A673 (cell line): ENCODE measurements around the gene PRTFDC1. TPM values are rescaled to one million over a fixed set of nuclear protein-coding genes. Genes with fewer than 3 reads are reported as not detected.

ENCODE experiments used
- BruUV-seq: library from RNA; stranded (reverse); fragments of 400-500 nt; replicated peaks from 2 replicates; lab custom pipeline; 2021; lab: Mats Ljungman, UMichigan
- CTCF ChIA-PET: fragments of 300-600 bp; sonication (Branson Sonifier 250); formaldehyde crosslinking; loops from one replicate; lab custom pipeline; 2022; ENCODE audit warnings: antibody characterized with exemption; lab: Charles Lee
- POLR2A ChIA-PET: fragments of 300-600 bp; sonication (Branson Sonifier 250); formaldehyde crosslinking; loops from one replicate; lab custom pipeline; 2022; ENCODE audit warnings: antibody characterized with exemption; ENCODE audit not compliant: low non-redundant PET; lab: Charles Lee
- DNase-seq: peaks from one replicate; pipeline ENCODE4 v3.0.0-alpha.2; 2015; ENCODE audit warnings: low spot score
- H3K27ac ChIP-seq: fragments of 200-600 bp; sonication (generic); 2 replicates; pipeline ENCODE4 v1.5.1; 2016; ENCODE audit warnings: mixed run types, low read depth, mild to moderate bottlenecking, mixed read lengths, antibody characterized with exemption, low read length; ENCODE audit not compliant: poor library complexity, severe bottlenecking
- H3K27me3 ChIP-seq: fragments of 200-600 bp; sonication (generic); replicated peaks from 2 replicates; pipeline ENCODE4 v1.6.1; 2017; ENCODE audit warnings: mixed run types, low read depth, mild to moderate bottlenecking, mixed read lengths, antibody characterized with exemption, low read length; ENCODE audit not compliant: insufficient read depth, poor library complexity
- H3K36me3 ChIP-seq: fragments of 200-600 bp; sonication (generic); 2 replicates; pipeline ENCODE4 v1.6.1; 2016; ENCODE audit warnings: mixed run types, mild to moderate bottlenecking, mixed read lengths, antibody characterized with exemption, low read length; ENCODE audit not compliant: insufficient read depth, poor library complexity, severe bottlenecking
- H3K4me1 ChIP-seq: fragments of 200-600 bp; sonication (generic); 2 replicates; pipeline ENCODE4 v1.6.1; 2017; ENCODE audit warnings: mixed run types, mild to moderate bottlenecking, mixed read lengths, antibody characterized with exemption, low read length; ENCODE audit not compliant: insufficient read depth, poor library complexity, severe bottlenecking
- H3K4me3 ChIP-seq: fragments of 200-600 bp; sonication (generic); 2 replicates; pipeline ENCODE4 v1.5.1; 2016; ENCODE audit warnings: low read depth, mixed run types, mild to moderate bottlenecking, mixed read lengths, low read length; ENCODE audit not compliant: poor library complexity, severe bottlenecking
- H3K9me3 ChIP-seq: fragments of 200-600 bp; sonication (generic); 2 replicates; pipeline ENCODE4 v1.6.1; 2016; ENCODE audit warnings: mixed run types, low read depth, mild to moderate bottlenecking, mixed read lengths, antibody characterized with exemption, low read length; ENCODE audit not compliant: poor library complexity, severe bottlenecking
- EZH2 ChIP-seq: fragments of 200-600 bp; sonication (generic); IDR thresholded peaks from 2 replicates; pipeline ENCODE4 v1.6.1; 2017; ENCODE audit warnings: borderline replicate concordance, low read depth, mild to moderate bottlenecking, mixed read lengths, antibody characterized with exemption, low read length; ENCODE audit not compliant: poor library complexity, severe bottlenecking
- intact Hi-C: fragments of 100-400 bp; cut with micrococcal nuclease; formaldehyde crosslinking; loops from one replicate; pipeline ENCODE4 v1.10.0; 2022; ENCODE audit not compliant: unreplicated experiment
- total RNA-seq: library from RNA; stranded (reverse); gene quantifications from 2 replicates; pipeline ENCODE4 v1.2.3, GENCODE V29; 2021
- TF ChIP-seq, protein P1 (sequence below): fragments of 300-800, 200-600 bp; sonication (generic); conservative IDR thresholded peaks from 2 replicates; pipeline ENCODE4 v1.5.1; 2017; ENCODE audit warnings: low read depth, mild to moderate bottlenecking, antibody characterized with exemption, low read length, moderate library complexity, mixed read lengths

The PRTFDC1 gene
- total RNA-seq, 1 experiment from 2014 or later, result 49.8 TPM

DNA sequence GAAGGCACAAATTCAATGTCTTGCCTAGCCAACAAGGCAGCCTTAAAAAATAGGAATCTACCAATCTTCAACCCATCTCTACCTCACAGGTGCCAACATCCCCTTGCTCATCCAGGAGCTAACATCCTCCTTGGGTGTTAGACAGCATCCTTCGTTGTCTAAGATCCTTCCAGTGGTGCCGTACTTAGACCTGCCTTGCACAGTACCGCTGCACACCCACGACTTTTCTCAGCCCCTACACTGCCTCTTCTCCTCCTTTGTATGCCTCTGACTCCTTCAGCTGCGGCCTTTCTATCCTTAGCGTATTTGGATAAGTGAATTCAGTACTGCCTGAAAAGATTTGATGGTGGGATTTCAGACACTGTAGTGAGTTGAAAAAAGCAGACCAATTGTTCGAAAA is 15.9 kb upstream of the PRTFDC1 start:
- no TSS peak for BruUV-seq
- intact Hi-C loops, result no loop called here
- H3K9me3 ChIP-seq, result no peaks in the 10 kb centered on the region
- no peak for TF ChIP-seq EZH2
- TF ChIP-seq, protein P1, sequence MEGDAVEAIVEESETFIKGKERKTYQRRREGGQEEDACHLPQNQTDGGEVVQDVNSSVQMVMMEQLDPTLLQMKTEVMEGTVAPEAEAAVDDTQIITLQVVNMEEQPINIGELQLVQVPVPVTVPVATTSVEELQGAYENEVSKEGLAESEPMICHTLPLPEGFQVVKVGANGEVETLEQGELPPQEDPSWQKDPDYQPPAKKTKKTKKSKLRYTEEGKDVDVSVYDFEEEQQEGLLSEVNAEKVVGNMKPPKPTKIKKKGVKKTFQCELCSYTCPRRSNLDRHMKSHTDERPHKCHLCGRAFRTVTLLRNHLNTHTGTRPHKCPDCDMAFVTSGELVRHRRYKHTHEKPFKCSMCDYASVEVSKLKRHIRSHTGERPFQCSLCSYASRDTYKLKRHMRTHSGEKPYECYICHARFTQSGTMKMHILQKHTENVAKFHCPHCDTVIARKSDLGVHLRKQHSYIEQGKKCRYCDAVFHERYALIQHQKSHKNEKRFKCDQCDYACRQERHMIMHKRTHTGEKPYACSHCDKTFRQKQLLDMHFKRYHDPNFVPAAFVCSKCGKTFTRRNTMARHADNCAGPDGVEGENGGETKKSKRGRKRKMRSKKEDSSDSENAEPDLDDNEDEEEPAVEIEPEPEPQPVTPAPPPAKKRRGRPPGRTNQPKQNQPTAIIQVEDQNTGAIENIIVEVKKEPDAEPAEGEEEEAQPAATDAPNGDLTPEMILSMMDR, result no peak
- no peaks in the 10 kb centered on the region for H3K4me1 ChIP-seq
- no peak overlapping the region for H3K4me3 ChIP-seq
- CTCF ChIA-PET, result no interaction called here
- H3K36me3 ChIP-seq, result no peaks in the 10 kb centered on the region
- H3K27ac ChIP-seq, result no peak overlapping the region
- no peak for DNase-seq
- no peaks in the 10 kb centered on the region for H3K27me3 ChIP-seq
- POLR2A ChIA-PET, result no interaction called here

DNA sequence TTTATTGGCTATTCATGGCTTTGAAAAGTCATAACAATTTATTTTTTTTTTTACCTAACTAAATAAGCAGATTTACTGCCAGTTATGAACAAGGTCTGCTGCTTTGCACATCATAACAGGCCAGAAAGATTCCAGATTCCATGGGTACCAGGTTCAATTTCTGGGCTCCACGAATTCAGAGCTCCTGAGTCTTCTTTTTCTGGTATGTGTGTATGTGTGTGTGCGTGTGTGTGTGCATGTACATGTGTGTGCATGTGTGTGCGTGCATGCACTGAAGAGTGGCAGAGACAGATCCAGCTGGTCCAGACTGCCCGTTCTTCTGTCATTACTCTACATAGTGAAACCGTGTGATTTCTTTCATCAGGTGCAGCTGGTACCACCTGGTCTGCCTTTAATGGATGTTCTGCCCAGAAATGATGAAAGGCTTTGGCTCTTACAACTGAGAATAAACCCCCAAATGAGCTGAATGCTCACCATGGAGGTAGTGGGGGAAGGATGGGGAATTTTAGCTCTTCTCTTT is 14.6 kb upstream of the PRTFDC1 start:
- BruUV-seq, result no TSS peak
- TF ChIP-seq, protein P1, result no peak
- TF ChIP-seq EZH2, result no peak
- Histone ChIP-seq H3K9me3 (no peaks in the 10 kb centered on the region), H3K4me3 (no peak overlapping the region), H3K27ac (no peak overlapping the region), H3K36me3 (no peaks in the 10 kb centered on the region), H3K27me3 (no peaks in the 10 kb centered on the region), H3K4me1 (no peaks in the 10 kb centered on the region)
- ChIA-PET POLR2A (no interaction called here), CTCF (no interaction called here)
- DNase-seq, result no peak
- intact Hi-C loops, result no loop called here

DNA sequence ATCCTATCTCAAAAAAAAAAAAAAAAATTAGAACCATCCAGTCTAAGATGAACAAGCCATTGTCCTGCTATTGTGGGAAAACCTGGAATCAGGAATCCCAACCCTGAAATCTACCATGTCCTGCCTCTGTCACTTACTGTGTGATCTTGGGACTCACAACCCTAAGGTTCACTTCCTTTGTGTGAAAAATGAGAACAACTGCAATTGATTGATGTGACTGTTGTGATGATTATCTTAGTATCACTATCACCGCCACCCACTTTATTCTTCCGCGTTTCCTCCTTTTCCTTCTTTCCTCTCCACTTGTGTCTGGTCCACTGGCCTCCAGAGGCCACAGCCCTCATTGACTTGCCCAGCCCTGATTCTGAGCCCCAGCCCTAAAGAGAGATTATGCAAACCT is 12.6 kb upstream of the PRTFDC1 start:
- POLR2A ChIA-PET, result no interaction called here
- intact Hi-C loops, result no loop called here
- H3K4me1 ChIP-seq, result no peaks in the 10 kb centered on the region
- no peaks in the 10 kb centered on the region for H3K9me3 ChIP-seq
- H3K4me3 ChIP-seq, result no peak overlapping the region
- H3K27me3 ChIP-seq, result no peaks in the 10 kb centered on the region
- CTCF ChIA-PET, result no interaction called here
- H3K36me3 ChIP-seq, result no peaks in the 10 kb centered on the region
- no TSS peak for BruUV-seq
- no peak overlapping the region for H3K27ac ChIP-seq
- no peak for TF ChIP-seq EZH2
- TF ChIP-seq, protein P1, result no peak
- DNase-seq, result no peak
